CD4-positive, alpha-beta T cell treated with Interleukin-4 for 4 hours (primary cell): ENCODE data around the gene ZFP90.
"Not testable (repeated sequence)": the region's sequence is repeated elsewhere in the genome, so short reads cannot be mapped to it uniquely, and the experiment has no call there.

ENCODE experiments used
- DNase-seq: peaks from one replicate; pipeline ENCODE4 v3.0.0-alpha.2; 2020

Gene ZFP90

DNA sequence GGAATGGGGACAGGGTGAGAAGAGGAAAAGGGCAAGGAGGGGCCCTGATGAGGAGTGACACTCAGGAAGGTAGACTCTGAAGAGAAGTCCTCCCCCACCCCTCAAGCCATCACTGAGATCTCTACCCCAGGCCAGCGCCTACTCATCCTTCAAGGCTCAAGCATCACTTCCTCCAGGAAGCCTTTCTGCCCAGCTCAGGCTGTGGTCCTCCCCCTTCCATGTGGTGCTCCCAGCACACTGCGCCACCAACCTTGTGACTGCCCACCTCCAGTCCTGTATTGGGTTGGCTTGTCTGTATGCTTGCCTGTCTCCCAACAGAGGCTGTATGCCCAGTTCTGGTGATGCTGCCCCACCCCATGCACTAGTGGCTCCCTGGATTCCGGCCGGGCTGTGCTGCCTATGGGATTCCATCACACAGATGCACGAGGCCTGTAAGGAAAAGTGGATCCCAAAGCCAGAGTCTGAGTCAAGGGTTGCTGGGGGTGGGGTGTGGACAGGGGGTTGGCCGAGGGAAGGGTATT lies 19.8 kb upstream of the ZFP90 start:
- DNase-seq, result no peak

DNA sequence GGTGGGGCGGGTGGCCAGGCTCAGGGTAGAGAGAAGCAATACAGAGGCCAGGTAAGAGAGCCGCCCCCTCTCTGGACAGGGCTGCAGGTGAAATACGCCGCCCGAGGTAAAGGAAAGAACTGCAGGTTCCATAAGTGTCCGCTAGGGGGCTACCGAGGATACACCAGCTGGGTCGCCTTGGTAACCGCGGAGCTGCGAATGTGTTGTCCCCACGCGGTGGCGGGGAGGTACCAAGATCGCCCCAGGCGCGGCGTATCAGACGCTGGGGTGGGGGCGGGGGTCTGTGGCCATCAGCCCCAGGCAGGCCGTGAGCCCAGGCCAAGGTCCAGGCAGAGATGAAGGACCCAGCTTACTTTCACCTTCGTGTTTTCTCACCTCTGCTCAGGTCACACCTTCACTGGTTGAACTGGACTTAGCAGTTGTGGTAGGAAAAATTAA lies 18.4 kb upstream of the ZFP90 start:
- DNase-seq, result peak; percentile 91

DNA sequence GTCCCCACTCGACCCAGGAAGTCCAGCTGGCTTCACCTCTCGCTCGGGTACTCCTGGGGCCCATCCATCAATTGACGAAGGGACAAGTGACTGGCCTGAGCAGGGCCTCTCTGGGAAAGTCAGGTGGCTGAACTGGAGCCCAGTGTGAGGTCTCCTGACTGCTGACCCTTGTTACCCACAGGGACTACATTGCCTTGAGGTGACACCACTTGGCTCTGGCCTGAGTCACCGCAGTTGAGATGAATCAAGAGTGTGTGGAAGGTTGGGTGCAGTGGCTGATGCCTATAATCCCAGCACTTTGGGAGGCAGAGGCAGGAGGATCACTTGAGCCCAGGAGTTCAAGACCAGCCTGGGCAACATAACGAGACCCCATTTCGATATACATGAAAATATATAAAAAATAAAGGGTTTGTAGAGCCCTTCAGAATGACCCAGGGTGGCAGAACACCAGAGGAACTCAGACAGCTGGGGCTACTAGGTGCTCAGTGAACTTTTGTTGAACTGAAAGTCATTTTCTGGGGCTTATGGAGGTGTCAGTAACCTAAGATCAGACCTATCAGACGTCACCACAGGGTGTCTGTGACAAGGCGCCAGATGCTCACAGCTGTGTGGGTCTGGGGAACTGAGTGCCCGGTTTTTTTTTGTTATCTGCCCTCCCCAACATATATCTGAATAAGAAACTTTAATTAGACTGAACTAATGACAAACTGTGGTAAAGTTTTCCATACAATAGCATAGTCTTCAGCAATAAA lies 14.8 kb upstream of the ZFP90 start:
- no peak for DNase-seq

DNA sequence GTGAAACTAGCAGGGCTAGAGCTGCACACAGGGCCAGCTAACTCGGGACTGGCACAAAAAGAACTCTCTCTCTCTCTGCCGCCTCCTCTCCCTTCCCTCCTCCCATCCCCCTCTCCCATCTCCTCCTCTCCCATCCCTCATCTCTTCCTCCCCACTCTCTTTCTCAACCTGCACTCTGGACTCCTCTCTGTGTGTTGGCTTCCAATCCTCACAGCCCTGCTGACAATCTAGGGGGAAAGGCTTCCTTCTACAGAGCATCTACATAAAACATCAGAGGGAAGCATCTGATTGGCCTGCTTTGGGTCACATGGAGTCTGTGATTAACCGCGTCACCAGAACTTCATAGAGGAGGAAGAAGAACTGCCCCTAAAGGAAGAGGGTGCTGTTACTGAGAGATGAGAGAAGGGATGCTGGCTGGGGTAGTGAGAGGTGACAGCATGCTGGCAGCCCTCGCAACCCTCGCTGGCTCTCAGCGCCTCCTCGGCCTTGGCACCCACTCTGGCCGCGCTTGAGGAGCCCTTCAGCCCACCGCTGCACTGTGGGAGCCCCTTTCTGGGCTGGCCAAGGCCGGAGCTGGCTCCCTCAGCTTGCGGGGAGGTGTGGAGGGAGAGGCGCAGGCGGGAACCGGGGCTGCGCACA lies 12.8 kb upstream of the ZFP90 start:
- DNase-seq, result no peak

DNA sequence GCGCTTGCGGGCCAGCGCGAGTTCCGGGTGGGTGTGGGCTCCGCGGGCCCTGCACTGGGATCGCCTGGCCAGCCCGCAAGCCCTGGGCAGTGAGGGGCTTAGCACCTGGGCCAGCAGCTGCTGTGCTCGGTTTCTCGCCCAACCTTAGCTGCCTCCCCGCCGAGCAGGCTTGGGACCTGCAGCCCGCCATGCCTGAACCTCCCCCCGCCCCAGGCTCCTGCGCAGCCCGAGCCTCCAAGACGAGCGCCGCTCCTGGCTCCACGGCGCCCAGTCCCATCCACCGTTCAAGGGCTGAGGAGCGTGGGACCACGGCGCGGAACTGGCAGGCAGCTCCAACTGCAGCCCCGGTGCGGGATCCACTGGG lies 12.3 kb upstream of the ZFP90 start:
- DNase-seq, result no peak

DNA sequence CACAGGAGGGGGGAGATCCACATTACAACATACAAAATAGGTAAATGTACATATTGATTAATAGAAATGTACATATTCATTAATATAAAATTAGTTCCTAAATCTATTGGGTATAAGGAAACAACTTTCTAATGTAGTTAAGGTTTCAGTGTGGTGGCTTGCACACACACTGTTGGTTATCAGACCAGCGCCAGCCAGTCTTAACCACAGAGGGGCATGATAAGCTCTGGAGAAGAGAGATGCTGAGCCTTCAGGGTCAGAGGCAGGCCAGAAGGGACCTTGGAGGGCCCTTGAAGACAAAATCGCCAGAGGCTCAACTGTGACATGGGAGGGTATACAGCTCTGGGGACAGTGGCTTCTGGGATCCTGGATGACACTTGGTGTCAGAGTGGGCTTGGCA lies 10.9 kb upstream of the ZFP90 start:
- DNase-seq, result no peak

DNA sequence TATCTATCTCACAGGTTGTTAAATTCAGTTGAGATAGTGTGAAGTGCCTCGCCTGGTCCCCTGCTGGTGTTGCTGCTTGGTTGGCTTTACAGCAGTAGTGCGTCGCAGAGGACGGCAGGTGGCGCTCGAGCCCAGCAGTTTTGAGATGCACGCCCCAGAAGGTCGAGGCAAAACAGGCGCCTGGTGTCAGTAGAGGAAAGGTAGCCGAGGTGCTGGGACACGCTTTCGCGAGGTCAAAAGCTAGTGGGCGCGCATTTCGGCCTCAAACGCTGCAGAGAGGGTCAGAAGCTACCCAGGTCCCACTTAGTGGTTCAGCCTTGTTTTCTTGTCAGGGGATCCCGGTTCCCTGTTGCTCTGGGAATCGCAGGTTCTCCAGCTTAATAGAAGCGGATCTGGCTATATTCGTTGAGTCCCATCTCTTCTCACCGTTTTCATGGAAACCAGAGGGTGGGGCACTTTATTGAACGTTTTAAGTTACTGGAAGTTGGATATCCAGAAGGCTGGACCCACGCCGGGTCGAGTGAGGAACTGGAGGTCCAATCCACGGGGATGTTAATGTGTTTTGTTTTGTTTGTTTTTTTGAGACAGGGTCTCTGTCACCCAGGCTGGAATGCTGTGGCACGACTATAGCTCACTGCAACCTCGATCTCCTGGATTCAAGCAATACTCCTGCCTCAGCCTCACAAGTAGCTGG lies 10.3 kb upstream of the ZFP90 start:
- peak; percentile 86 for DNase-seq

DNA sequence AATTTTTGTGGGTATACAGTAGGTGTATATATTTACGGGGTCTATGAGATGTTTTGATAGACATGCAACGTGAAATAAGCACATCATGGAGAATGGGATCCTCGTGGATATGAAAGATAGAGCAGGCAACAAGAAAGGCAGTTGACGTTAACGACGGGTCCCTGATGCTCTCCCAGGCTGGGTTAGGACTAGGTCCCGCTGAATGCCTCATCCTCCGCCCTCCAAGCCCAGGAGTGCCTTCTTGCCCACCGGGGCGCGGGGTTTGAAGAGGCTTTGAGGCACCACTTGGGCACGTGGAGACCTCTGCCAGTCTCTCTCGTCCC lies 9.5 kb upstream of the ZFP90 start:
- DNase-seq, result no peak

DNA sequence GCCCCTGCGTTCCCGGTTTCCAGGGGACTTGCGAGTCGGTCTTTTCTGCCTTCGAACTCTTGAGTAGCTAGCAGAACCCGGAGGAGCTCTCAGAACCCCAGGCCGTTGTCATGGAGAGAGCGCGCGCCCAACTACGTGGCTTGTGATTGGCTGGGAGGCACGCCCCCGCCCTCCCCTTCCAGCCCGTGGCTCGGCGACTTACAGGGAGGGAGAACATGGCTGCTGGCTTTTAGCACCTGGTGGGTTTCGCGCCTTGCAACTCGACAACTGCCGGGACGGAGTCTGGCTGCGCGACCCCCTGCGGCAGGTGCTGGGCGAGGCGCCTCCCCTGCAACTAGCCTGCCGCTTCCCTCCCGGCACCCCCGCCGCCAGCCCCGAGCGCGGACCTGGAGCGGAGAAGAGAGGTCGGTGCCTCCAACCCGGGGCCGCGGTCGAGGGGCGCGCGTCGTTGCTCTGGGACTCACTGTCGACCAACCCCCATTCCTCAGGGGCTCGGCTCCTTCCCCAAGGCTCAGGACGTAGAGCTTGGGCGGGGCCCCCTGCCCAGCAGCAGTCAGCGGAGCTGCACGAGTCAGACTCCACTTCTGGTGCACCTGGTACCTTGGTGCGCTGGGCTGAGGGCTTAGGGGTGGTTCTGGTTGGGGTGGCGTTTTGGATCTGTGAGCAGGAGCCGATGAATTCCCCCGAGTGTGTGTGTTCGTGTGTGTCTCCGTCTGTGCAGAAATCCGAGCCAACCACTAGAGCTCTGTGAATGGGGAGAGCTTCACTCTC lies 9.0 kb upstream of the ZFP90 start:
- peak; percentile 89 for DNase-seq

DNA sequence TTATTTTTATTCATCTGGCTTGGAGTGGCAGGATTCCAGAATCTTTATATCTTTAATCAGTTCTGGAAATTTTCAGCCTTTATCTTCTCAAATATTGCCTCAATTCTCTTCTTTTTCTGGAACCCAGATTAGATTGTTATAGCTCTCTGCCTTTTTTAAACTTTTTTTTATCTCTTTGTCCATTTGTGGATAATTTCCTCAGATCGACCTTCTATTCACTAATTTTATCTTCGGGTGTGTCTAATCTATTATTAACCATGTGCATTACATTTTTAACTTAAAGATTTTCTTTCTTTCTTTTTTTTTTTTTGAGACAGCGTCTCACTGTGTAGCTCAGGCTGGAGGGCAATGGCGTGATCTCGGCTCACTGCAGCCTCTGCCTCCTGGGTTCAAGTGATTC lies 5.2 kb upstream of the ZFP90 start:
- no peak for DNase-seq

DNA sequence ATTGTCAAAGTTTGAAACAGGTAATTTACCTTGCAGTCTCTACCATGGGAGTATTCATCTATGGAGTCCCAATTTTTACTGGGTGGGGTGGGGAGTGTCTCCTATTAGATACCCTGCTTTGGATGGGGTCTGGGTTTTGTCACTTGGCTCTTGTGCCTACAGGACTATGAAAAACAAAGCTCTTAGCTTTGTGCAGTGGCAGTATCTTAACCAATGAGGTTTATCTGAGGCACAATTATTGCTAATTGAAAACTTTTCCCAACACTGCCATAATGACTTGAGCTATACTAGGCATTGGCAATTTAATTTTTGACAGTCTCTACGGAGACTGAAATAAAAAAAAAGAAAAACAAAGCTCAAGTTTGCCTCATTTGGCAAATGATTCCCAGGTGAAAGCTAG lies 3.8 kb upstream of the ZFP90 start:
- DNase-seq, result no peak

DNA sequence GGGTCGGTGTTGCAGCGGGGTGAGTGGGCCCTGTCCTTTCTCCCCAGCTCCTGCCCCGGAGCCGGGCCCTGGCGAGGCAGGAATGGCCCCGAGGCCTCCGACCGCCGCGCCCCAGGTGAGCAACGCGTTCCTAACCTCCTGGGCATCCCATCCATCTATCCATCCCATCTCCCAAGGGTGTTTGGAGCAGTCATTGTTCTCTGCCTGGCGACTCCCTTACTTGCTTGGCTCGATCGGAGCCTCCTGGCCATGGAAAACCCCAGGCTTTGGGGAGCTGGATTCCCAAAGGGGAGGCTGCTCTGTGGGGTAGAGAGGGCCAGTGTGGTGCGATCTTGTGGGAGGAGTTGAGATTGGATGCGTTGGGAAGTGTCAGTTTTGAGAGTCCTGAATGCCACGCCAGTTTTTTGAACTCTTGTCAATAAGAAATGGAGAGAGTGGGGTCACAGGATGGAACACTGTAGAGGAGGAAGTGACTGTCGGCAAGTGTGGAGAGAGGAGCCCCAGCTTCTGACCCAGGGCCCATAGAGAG lies 684 bp downstream of the ZFP90 start:
- peak; percentile 47 for DNase-seq

DNA sequence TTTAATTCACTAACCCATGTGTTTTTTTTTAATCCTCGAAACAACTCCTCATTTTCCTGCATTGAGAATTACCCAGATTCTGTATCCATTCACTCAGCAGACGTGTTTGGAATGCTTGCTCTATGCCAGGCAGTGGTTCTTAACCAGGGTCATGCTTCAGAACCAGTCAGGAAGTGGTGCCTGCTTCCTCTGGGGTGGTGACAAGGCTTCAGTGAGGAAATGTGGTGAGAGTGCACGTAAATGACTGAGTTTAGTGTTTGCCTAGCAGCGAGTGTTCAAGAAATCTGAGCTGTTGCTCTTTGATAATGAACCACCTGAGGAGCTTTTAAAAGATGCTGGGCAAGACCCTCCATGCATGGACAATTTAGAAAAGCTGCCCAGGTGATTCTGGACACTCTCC lies 9.9 kb downstream of the ZFP90 start:
- peak; percentile 13 for DNase-seq

DNA sequence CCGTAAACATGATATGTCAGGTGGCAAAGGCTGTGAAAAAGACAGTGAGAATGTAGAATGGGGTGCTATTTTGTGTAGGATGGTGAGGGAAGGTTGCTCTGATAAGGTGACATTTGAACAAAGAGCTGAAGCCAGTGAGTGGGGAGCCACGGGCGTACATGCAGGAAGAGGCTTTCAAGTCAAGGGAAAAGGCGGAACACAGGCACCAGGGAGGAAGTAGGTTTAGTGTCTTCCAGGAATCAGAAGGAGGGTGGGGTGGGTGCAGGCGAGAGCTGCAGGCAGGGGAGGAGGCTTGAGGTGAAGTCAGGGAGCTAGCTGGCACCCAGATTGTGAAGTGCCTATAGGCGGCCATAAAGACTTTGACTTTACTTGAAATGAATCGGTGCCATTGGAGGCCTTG lies 14.1 kb downstream of the ZFP90 start:
- no peak for DNase-seq

DNA sequence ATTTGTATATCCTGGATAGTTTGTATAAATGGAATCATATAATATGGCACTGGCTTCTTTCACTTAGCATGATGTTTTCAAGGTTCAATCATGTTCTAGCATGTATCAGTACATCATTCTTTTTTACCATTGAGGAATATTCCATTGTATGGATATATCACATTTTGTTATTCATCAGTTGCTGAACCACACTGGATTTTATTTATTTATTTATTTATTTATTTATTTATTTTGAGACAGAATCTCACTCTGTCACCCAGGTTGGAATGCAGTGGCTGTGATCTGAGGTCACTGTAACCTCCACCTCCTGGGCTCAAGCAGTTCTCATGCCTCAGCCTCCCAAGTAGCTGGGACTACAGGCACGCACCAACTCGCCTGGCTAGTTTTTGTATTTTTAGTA lies 21.2 kb downstream of the ZFP90 start:
- DNase-seq, result not testable (repeated sequence)

DNA sequence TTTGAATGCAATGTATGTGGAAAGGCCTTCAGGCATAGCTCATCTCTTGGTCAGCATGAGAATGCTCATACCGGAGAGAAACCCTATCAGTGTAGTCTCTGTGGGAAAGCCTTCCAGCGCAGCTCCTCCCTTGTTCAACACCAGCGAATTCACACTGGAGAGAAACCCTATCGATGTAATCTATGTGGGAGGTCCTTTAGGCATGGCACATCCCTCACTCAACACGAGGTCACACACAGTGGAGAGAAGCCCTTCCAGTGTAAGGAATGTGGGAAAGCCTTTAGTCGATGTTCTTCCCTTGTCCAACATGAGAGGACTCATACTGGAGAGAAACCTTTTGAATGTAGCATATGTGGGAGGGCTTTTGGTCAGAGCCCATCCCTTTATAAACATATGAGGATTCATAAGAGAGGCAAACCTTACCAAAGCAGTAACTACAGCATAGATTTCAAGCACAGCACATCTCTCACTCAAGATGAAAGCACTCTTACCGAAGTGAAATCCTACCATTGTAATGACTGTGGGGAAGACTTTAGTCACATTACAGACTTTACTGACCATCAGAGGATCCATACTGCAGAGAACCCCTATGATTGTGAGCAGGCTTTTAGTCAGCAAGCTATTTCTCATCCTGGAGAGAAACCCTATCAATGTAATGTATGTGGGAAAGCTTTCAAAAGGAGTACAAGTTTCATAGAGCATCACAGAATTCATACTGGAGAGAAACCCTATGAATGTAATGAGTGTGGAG lies 24.7 kb downstream of the ZFP90 start:
- no peak for DNase-seq

DNA sequence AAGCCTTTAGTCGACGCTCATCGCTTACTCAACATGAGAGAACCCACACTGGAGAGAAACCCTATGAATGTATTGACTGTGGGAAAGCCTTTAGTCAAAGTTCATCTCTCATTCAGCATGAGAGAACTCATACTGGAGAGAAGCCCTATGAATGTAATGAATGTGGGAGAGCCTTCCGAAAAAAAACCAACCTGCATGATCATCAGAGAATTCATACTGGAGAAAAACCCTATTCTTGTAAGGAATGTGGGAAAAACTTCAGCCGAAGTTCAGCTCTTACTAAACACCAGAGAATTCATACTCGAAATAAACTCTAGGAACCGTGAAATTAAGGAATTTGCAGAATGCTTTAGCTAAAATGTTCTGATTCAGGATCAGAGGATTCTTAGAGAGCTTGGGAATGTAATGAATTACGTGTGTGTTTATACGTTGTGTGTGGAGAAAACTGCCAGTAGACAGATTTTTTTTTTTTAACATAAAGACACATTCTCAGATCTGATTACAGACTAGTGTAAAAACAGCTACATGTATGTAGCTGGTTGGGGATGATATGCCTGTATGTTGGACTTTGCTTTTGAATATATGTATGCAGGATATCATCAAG lies 25.4 kb downstream of the ZFP90 start:
- no peak for DNase-seq

DNA sequence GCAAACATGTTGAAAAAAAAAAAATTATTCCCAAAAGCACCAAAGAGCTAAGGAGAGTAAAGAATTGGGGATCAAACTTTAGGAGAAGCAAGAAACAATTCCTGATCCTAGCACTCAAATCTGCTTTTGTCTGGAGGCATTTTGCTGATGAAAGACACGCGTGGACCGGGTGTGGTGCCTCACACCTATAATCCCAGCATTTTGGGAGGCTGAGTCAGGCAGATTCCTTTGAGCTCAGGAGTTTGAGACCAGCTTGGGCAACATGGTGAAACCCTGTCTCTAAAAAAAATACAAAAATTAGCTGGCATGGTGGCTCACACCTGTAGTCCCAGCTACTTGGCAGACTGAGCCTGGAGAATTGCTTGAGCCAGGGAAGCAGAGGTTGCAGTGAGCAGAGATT lies 35.4 kb downstream of the ZFP90 start:
- no peak for DNase-seq

DNA sequence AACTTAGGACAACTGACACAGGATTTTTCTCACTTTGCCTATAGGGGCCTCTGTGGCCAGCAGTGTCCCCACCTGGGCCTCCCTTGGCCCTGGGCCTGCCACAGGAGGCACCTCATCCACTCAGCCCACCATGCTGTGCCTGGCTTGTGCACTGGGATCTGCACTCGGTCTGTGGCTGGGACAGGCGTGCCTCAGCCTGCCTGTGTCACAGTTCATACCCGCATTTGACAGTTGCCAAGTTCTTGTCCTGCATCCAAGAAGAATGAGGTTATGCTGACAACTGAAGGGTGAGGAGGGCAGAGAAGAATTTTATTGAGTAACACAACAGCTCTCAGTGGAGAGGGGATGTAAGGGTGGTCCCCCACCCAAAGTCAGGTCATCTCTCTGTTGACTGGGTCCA lies 36.0 kb downstream of the ZFP90 start:
- no peak for DNase-seq

DNA sequence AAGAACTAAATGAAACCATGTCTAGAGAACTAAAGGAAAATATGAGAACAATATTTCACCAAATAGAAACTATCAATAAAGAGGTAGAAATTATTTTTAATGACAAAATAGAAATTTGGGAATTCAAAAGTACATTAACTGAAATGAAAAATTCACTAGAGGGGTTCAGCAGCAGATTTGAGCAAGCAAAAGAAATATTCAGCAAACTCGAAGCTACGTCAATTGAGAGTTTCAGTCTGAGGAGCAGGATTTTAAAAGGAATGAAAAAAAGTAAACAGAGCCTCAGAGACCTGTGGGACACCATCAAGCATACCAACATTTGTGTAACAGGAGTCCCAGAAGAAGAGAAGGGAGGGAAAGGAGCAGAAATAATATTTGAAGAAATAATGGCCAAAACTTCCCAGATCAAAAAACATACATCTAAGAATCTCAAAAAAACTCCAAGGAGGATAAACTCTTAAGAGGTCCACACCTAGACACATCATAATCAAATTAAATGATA lies 38.3 kb downstream of the ZFP90 start:
- no peak for DNase-seq

DNA sequence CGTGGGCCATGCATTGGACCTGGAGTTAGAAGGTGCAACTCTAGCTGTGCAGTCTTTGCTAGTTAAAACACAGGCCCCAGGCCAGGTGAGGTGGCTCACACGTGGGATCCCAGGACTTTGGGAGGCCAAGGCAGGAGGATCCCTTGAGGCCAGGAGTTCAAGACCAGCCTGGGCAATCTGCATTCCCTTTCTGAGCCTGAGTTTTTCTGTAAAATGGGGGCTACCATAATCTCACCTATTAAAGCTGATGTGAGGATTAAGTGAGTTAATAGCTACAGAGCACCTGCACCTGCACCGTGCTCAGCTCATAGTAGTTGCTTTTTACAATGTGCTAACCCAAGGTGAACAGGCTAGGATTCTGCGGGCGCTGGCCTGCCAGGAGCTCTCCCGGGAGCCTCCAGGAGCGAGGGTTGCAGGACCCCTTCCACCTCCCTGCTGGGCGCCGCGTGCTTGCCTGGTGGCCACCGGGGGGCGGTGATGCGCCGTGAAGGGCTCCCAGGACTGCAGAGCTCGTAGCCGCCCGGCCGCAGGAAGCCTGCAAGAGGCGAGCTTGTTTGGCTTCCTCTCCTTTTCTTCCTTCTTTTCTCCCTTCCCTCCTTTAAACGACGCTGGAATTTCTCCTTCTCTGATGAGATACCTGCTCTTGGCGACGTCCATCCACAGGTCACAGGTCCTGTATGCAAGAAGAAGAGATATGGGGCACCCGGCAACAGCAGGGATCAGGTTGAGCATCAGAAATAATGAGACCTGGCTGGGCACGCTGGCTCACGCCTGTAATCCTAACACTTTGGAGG lies 51.3 kb downstream of the ZFP90 start:
- DNase-seq, result peak; percentile 30
